Mammary epithelial cell (primary cell): ENCODE measurements around the gene TSPAN5.

Experiments
- EZH2 ChIP-seq: IDR thresholded peaks from 2 replicates; pipeline ENCODE4 v1.6.1; 2012; ENCODE audit warnings: low read length, inconsistent platforms, borderline replicate concordance
- TF ChIP-seq, protein P1 (sequence below), 2 donors: IDR thresholded peaks in 1 of 2; conservative IDR thresholded peaks in 1 of 2; 2 replicates each; pipeline ENCODE4 v1.5.1; 2011 to 2012; ENCODE audit warnings: inconsistent platforms in 2 of 2, low read length in 2 of 2, mild to moderate bottlenecking in 2 of 2, control low read depth in 1 of 2, low read depth in 1 of 2; ENCODE audit not compliant: insufficient read depth in 1 of 2; ENCODE audit errors: extremely low read depth in 1 of 2

GRCh38 chr4:98664959-98665358 is 6.5 kb upstream of the TSPAN5 start:
- TF ChIP-seq, protein P1, sequence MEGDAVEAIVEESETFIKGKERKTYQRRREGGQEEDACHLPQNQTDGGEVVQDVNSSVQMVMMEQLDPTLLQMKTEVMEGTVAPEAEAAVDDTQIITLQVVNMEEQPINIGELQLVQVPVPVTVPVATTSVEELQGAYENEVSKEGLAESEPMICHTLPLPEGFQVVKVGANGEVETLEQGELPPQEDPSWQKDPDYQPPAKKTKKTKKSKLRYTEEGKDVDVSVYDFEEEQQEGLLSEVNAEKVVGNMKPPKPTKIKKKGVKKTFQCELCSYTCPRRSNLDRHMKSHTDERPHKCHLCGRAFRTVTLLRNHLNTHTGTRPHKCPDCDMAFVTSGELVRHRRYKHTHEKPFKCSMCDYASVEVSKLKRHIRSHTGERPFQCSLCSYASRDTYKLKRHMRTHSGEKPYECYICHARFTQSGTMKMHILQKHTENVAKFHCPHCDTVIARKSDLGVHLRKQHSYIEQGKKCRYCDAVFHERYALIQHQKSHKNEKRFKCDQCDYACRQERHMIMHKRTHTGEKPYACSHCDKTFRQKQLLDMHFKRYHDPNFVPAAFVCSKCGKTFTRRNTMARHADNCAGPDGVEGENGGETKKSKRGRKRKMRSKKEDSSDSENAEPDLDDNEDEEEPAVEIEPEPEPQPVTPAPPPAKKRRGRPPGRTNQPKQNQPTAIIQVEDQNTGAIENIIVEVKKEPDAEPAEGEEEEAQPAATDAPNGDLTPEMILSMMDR (conservative IDR thresholded peaks at IDR 0.05 in 1 of 2, IDR thresholded peaks at IDR 0.05 in 1 of 2; ENCODE audit: extremely low read depth in 1 of 2, insufficient read depth in 1 of 2, low read depth in 1 of 2, low read length in 2 of 2) = no peak
- TF ChIP-seq EZH2 = no peak
